ENCODE results near the gene SORL1.

The SORL1 gene

DNA sequence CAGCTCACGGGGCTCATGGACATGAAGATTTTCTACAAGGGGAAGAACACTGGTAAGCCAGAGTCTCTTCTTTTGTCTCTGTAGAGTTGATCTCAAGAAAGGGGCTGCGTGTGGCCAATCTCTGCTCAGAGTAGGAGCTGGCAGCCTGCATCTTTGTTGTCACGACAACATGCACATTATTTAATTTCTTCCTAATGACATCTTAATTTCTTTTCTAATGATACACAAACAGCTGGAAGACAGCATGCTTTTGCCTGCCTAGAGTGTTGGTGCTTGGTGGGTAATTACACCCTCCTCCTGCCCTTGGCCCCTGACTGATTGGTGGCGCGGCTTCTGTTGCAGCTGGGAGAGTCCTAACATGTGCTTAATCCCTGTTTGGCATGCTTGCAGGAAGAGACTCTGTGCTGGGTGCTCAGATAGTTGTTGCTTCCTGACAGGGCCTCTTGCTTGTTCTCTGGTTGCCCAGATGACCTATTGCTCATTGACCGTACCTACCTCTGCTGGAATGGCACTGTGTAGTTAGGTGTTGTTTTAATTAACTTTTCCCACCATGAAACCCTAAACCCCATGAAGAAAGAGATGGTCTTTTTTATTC lies 107.6 kb downstream of the SORL1 start:
- no peaks in the 10 kb centered on the region for H3K27me3 ChIP-seq (ENCODE audit: insufficient read depth, low read length, poor library complexity, severe bottlenecking)
- no peaks in the 10 kb centered on the region for H3K9me3 ChIP-seq (ENCODE audit: insufficient read depth, low read depth, low read length)
- H3K4me3 ChIP-seq (ENCODE audit: low read length, poor library complexity, severe bottlenecking) = no peak overlapping the region
- TF ChIP-seq EZH2phosphoT487 (IDR thresholded peaks at IDR 0.05; ENCODE audit: borderline replicate concordance) = no peak
- TF ChIP-seq, protein P1, sequence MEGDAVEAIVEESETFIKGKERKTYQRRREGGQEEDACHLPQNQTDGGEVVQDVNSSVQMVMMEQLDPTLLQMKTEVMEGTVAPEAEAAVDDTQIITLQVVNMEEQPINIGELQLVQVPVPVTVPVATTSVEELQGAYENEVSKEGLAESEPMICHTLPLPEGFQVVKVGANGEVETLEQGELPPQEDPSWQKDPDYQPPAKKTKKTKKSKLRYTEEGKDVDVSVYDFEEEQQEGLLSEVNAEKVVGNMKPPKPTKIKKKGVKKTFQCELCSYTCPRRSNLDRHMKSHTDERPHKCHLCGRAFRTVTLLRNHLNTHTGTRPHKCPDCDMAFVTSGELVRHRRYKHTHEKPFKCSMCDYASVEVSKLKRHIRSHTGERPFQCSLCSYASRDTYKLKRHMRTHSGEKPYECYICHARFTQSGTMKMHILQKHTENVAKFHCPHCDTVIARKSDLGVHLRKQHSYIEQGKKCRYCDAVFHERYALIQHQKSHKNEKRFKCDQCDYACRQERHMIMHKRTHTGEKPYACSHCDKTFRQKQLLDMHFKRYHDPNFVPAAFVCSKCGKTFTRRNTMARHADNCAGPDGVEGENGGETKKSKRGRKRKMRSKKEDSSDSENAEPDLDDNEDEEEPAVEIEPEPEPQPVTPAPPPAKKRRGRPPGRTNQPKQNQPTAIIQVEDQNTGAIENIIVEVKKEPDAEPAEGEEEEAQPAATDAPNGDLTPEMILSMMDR (conservative IDR thresholded peaks at IDR 0.05; ENCODE audit: low read length) = no peak
- no peak overlapping the region for H3K9ac ChIP-seq (ENCODE audit: low read depth, low read length, poor library complexity, severe bottlenecking)
- H4K20me1 ChIP-seq (ENCODE audit: insufficient read depth, low read length, poor library complexity, severe bottlenecking) = no peaks in the 10 kb centered on the region
- H3F3A ChIP-seq (ENCODE audit: low read depth) = peaks cover 5% of the 10 kb centered on the region; the same call in 1 of the 2 replicates
- H2AFZ ChIP-seq (ENCODE audit: low read length) = no peak overlapping the region
- peaks cover 23% of the 10 kb centered on the region for H3K4me1 ChIP-seq (ENCODE audit: insufficient read depth, low read length, poor library complexity, severe bottlenecking)
- no peaks in the 10 kb centered on the region for H3K9me2 ChIP-seq (replicated peaks; ENCODE audit: low read depth, low read length)
- peaks cover 91% of the 10 kb centered on the region for H3K36me3 ChIP-seq (ENCODE audit: insufficient read depth, low read length)
- H3K4me2 ChIP-seq (ENCODE audit: low read depth, low read length, poor library complexity, severe bottlenecking) = no peak overlapping the region
- H3K79me2 ChIP-seq (ENCODE audit: insufficient read depth, low read length) = peaks cover 12% of the 10 kb centered on the region; the same call in 1 of the 2 replicates

DNA sequence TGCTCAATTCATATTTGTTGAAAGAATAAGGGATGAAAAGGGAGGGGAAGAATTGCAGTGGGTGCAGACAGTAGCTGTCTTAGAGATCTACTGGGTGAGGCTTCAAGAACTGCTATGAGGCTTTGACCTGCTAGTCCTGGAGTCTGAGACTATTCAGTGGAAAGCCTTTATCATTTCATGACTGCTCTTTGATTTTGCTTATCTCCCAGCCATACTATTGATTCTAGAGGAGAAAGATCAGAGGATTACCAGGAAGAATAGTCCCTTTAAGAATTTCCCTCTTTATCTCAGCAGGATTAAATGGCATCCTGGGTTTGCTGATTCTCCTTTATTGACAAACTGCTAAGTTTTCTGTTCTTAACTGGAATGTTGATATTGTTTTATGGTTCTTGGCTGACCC lies 108.1 kb downstream of the SORL1 start:
- Histone ChIP-seq H4K20me1 (ENCODE audit: insufficient read depth, low read length, poor library complexity, severe bottlenecking) (no peaks in the 10 kb centered on the region), H3F3A (ENCODE audit: low read depth) (peaks cover 5% of the 10 kb centered on the region; the same call in 1 of the 2 replicates), H3K9ac (ENCODE audit: low read depth, low read length, poor library complexity, severe bottlenecking) (no peak overlapping the region), H3K4me3 (ENCODE audit: low read length, poor library complexity, severe bottlenecking) (no peak overlapping the region), H3K36me3 (ENCODE audit: insufficient read depth, low read length) (peaks cover 91% of the 10 kb centered on the region), H3K9me3 (ENCODE audit: insufficient read depth, low read depth, low read length) (no peaks in the 10 kb centered on the region), H3K4me1 (ENCODE audit: insufficient read depth, low read length, poor library complexity, severe bottlenecking) (peaks cover 23% of the 10 kb centered on the region), H3K9me2 (replicated peaks; ENCODE audit: low read depth, low read length) (no peaks in the 10 kb centered on the region), H3K27me3 (ENCODE audit: insufficient read depth, low read length, poor library complexity, severe bottlenecking) (no peaks in the 10 kb centered on the region), H3K4me2 (ENCODE audit: low read depth, low read length, poor library complexity, severe bottlenecking) (no peak overlapping the region), H3K79me2 (ENCODE audit: insufficient read depth, low read length) (peaks cover 18% of the 10 kb centered on the region; the same call in 1 of the 2 replicates), H2AFZ (ENCODE audit: low read length) (no peak overlapping the region)
- TF ChIP-seq, protein P1 (conservative IDR thresholded peaks at IDR 0.05; ENCODE audit: low read length) = no peak
- no peak for TF ChIP-seq EZH2phosphoT487 (IDR thresholded peaks at IDR 0.05; ENCODE audit: borderline replicate concordance)

DNA sequence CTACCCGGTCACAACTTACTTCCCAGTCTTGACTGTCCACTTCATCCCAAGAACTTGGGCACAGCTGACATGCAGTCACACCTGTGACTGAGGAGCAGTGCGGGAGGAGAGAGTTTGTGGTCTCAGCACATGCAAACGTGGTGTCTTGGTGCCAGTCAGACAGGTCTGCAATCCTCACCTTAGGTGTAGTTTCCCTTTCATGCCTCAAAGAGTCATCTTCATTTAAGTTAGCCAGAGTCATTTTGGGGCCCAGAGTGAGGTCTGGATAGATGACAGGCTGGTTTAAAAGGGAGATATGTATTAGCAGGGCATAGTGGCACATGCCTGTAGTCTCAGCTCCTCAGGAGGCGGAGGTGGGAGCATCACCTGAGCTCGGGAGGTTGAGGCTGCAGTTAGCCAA lies 109.1 kb downstream of the SORL1 start:
- Histone ChIP-seq H3K9me2 (replicated peaks; ENCODE audit: low read depth, low read length) (no peaks in the 10 kb centered on the region), H3K79me2 (ENCODE audit: insufficient read depth, low read length) (peaks cover 24% of the 10 kb centered on the region; the same call in 1 of the 2 replicates), H4K20me1 (ENCODE audit: insufficient read depth, low read length, poor library complexity, severe bottlenecking) (no peaks in the 10 kb centered on the region), H3K4me2 (ENCODE audit: low read depth, low read length, poor library complexity, severe bottlenecking) (no peak overlapping the region), H3K9me3 (ENCODE audit: insufficient read depth, low read depth, low read length) (no peaks in the 10 kb centered on the region), H3K4me1 (ENCODE audit: insufficient read depth, low read length, poor library complexity, severe bottlenecking) (peaks cover 21% of the 10 kb centered on the region), H3K36me3 (ENCODE audit: insufficient read depth, low read length) (peaks cover 92% of the 10 kb centered on the region), H3F3A (ENCODE audit: low read depth) (peaks cover 5% of the 10 kb centered on the region; the same call in 1 of the 2 replicates), H2AFZ (ENCODE audit: low read length) (no peak overlapping the region), H3K4me3 (ENCODE audit: low read length, poor library complexity, severe bottlenecking) (no peak overlapping the region), H3K27me3 (ENCODE audit: insufficient read depth, low read length, poor library complexity, severe bottlenecking) (no peaks in the 10 kb centered on the region), H3K9ac (ENCODE audit: low read depth, low read length, poor library complexity, severe bottlenecking) (no peak overlapping the region)
- TF ChIP-seq, protein P1 (conservative IDR thresholded peaks at IDR 0.05; ENCODE audit: low read length) = no peak
- TF ChIP-seq EZH2phosphoT487 (IDR thresholded peaks at IDR 0.05; ENCODE audit: borderline replicate concordance) = no peak

Measured in Loucy (cell line).